HepG2 (cell line): ENCODE results near the gene MYO1E. TPM values are rescaled to one million over a fixed set of nuclear protein-coding genes. Genes with fewer than 3 reads are reported as not detected.

Experiments
- ATAC-seq: fragments of 200-7000 bp; cut with Tn5 transposase; 3 replicates; pipeline ENCODE4 v1.9.1; 2020; ENCODE audit warnings: mild to moderate bottlenecking, moderate library complexity
- BruUV-seq: library from RNA; stranded (reverse); fragments of 400-500 nt; replicated peaks from 2 replicates; lab custom pipeline; 2021; lab: Mats Ljungman, UMichigan
- CTCF ChIA-PET: fragments of 300-600 bp; formaldehyde crosslinking; extraction: SDS; loops from one replicate; lab custom pipeline; 2021; ENCODE audit warnings: low total read pairs, inconsistent platforms, low intra/inter-chr PET ratio; lab: Yijun Ruan, JAX
- POLR2A ChIA-PET: fragments of 350-600 bp; sonication (Branson Sonifier 250); formaldehyde crosslinking; loops from one replicate; lab custom pipeline; 2020; ENCODE audit warnings: antibody characterized with exemption, inconsistent platforms; lab: Yijun Ruan, JAX
- DNase-seq: peaks from one replicate; pipeline ENCODE4 v3.0.0-alpha.2; 2015; ENCODE audit warnings: low spot score
- FAIRE-seq: peaks from 3 replicates; lab custom pipeline; 2011; peaks lifted over from hg19 to GRCh38; lab: Jason Lieb, UNC
- H2AFZ ChIP-seq: one replicate; pipeline ENCODE4 v1.6.1; 2011; ENCODE audit warnings: low read length, inconsistent platforms
- H3K27ac ChIP-seq: fragments of 300-600 bp; 3 replicates; pipeline ENCODE4 v1.8.0; 2011; ENCODE audit warnings: mixed run types, mild to moderate bottlenecking, mixed read lengths, low read length, inconsistent platforms; ENCODE audit not compliant: insufficient read depth; ENCODE audit errors: extremely low read length
- H3K27me3 ChIP-seq, 2 experiments: fragments of 200-600 bp in 1 of 2; 2 replicates in 1 of 2; 3 replicates in 1 of 2; pipeline versions ENCODE4 v1.6.0 to v1.8.0; 2011; ENCODE audit warnings: low read length in 2 of 2, mild to moderate bottlenecking in 2 of 2, moderate library complexity in 2 of 2, inconsistent platforms in 1 of 2; ENCODE audit not compliant: insufficient read depth in 2 of 2, control insufficient read depth in 1 of 2
- H3K36me3 ChIP-seq, 2 experiments: fragments of 200-600 bp in 1 of 2; replicated peaks in 1 of 2; 2 replicates in 1 of 2; 3 replicates in 1 of 2; pipeline versions ENCODE4 v1.5.1 to v1.8.0; 2011; ENCODE audit warnings: low read length in 2 of 2, inconsistent platforms in 1 of 2; ENCODE audit not compliant: insufficient read depth in 2 of 2, control insufficient read depth in 1 of 2
- H3K4me1 ChIP-seq: 2 replicates; pipeline ENCODE4 v1.5.1; 2012; ENCODE audit warnings: low read length, inconsistent platforms; ENCODE audit not compliant: insufficient read depth
- H3K4me2 ChIP-seq: 2 replicates; pipeline ENCODE4 v1.6.0; 2011; ENCODE audit warnings: low read depth, low read length, inconsistent platforms
- H3K4me3 ChIP-seq, 3 experiments: fragments of 200-600 bp in 1 of 3; sonication (generic), shearing (Covaris generic) in 1 of 3; replicated peaks in 1 of 3; 2 replicates each; pipeline ENCODE4 v1.5.1; 2011 to 2016; ENCODE audit warnings: low read length in 3 of 3, inconsistent platforms in 2 of 3, low read depth in 2 of 3, mild to moderate bottlenecking in 2 of 3, control low read depth in 1 of 3, mixed read lengths in 1 of 3; ENCODE audit not compliant: insufficient read depth in 1 of 3
- H3K79me2 ChIP-seq: one replicate; pipeline ENCODE4 v1.6.1; 2011; ENCODE audit warnings: low read length, inconsistent platforms; ENCODE audit not compliant: insufficient read depth
- H3K9ac ChIP-seq: 2 replicates; pipeline ENCODE4 v1.6.0; 2011; ENCODE audit warnings: mild to moderate bottlenecking, low read depth, low read length, inconsistent platforms; ENCODE audit not compliant: insufficient read depth
- H3K9me3 ChIP-seq: 2 replicates; pipeline ENCODE4 v1.5.1; 2012; ENCODE audit warnings: mild to moderate bottlenecking, low read length
- H4K20me1 ChIP-seq: 2 replicates; pipeline ENCODE4 v1.6.0; 2011; ENCODE audit warnings: inconsistent platforms, mild to moderate bottlenecking, low read length, moderate library complexity; ENCODE audit not compliant: insufficient read depth
- ARNTL ChIP-seq: sonication (generic); formaldehyde crosslinking; IDR thresholded peaks from 2 replicates; pipeline ENCODE4 v1.4.0; 2020; ENCODE audit warnings: mild to moderate bottlenecking, missing genetic modification reagents
- ELF1 ChIP-seq: sonication (generic); formaldehyde crosslinking; IDR thresholded peaks from 2 replicates; pipeline ENCODE4 v1.4.0; 2020; ENCODE audit warnings: missing genetic modification reagents
- NR2F1 ChIP-seq, 2 experiments: fragments of 450-650 bp in 1 of 2; formaldehyde crosslinking in 1 of 2; IDR thresholded peaks; 2 replicates each; pipeline versions ENCODE4 v1.5.0 to v1.6.1; 2016 to 2020; ENCODE audit warnings: mild to moderate bottlenecking in 1 of 2, missing compliant biosample characterization in 1 of 2, missing genetic modification reagents in 1 of 2, moderate library complexity in 1 of 2
- RBFOX2 ChIP-seq: fragments of 200-400 bp; formaldehyde crosslinking; IDR thresholded peaks from 2 replicates; pipeline ENCODE4 v1.6.1; 2017; ENCODE audit warnings: low read depth, mild to moderate bottlenecking, low read length
- SMAD1 ChIP-seq: sonication (generic); formaldehyde crosslinking; IDR thresholded peaks from 2 replicates; pipeline ENCODE4 v1.4.0; 2020; ENCODE audit warnings: missing genetic modification reagents, low read depth, mild to moderate bottlenecking, borderline replicate concordance
- SYNCRIP ChIP-seq: fragments of 200-400 bp; formaldehyde crosslinking; IDR thresholded peaks from 2 replicates; pipeline ENCODE4 v1.6.1; 2018; ENCODE audit warnings: mild to moderate bottlenecking, low read depth, low read length; ENCODE audit not compliant: insufficient read depth
- TCF7 ChIP-seq: sonication (generic); IDR thresholded peaks from 2 replicates; pipeline ENCODE4 v1.6.1; 2016; ENCODE audit warnings: antibody characterized with exemption, low read depth
- TGIF2 ChIP-seq: IDR thresholded peaks from 2 replicates; pipeline ENCODE4 v1.6.1; 2016; ENCODE audit warnings: control low read depth, missing compliant biosample characterization
- ZKSCAN5 ChIP-seq: sonication (generic); formaldehyde crosslinking; IDR thresholded peaks from 2 replicates; pipeline ENCODE4 v1.5.1; 2020; ENCODE audit warnings: mild to moderate bottlenecking, missing genetic modification reagents
- ZNF17 ChIP-seq: sonication (generic); formaldehyde crosslinking; IDR thresholded peaks from 2 replicates; pipeline ENCODE4 v1.5.0; 2020; ENCODE audit warnings: mild to moderate bottlenecking, missing genetic modification reagents
- ZNF33B ChIP-seq: sonication (generic); formaldehyde crosslinking; IDR thresholded peaks from 2 replicates; pipeline ENCODE4 v1.5.1; 2020; ENCODE audit warnings: mild to moderate bottlenecking, missing genetic modification reagents
- ZNF552 ChIP-seq: sonication (generic); formaldehyde crosslinking; IDR thresholded peaks from 2 replicates; pipeline ENCODE4 v1.9.0; 2022; ENCODE audit warnings: missing genetic modification reagents, mild to moderate bottlenecking, borderline replicate concordance
- ZNF709 ChIP-seq: sonication (generic); formaldehyde crosslinking; IDR thresholded peaks from 2 replicates; pipeline ENCODE4 v1.5.0; 2020; ENCODE audit warnings: mild to moderate bottlenecking, missing genetic modification reagents
- WGBS: methylation state at CpG from one replicate; pipeline ENCODE4 v1.1.6; 2017; ENCODE audit warnings: low lambda C conversion rate; 5-methylcytosine and 5-hydroxymethylcytosine counted together
- in situ Hi-C: cut with HindIII; loops from 2 replicates; pipeline ENCODE4 v1.10.0; 2017; ENCODE audit warnings: low pct_unique_long_range_greater_than_20kb; ENCODE audit not compliant: extremely low pct_ligation_motif_present
- intact Hi-C: fragments of 100-400 bp; cut with micrococcal nuclease; formaldehyde crosslinking; loops from one replicate; pipeline ENCODE4 v1.10.0; 2022; ENCODE audit not compliant: unreplicated experiment
- polyA plus RNA-seq, 8 experiments: library from polyadenylated mRNA; depleted of rRNA in 3 of 8; stranded (reverse) in 7 of 8; unstranded in 1 of 8; fragments of >200 nt; fragmentation: Illumina TruSeq in 4 of 8; extraction: Trizol in 4 of 8; gene quantifications; 2 replicates each; pipeline versions ENCODE4 v1.2.1 to v1.2.3, GENCODE V29; 2011 to 2016; ENCODE audit warnings: low read depth in 4 of 8, missing spikeins in 1 of 8, mixed read lengths in 1 of 8; ENCODE audit not compliant: insufficient read depth in 1 of 8
- total RNA-seq, 5 experiments: library from RNA; depleted of rRNA; stranded (reverse); fragments of >200 nt; fragmentation: Illumina TruSeq; extraction: Trizol; gene quantifications; 2 replicates each; pipeline ENCODE4 v1.2.3, GENCODE V29; 2016; ENCODE audit warnings: low read depth in 1 of 5
- TF ChIP-seq, protein P1 (sequence below): sonication (generic); formaldehyde crosslinking; IDR thresholded peaks from 2 replicates; pipeline ENCODE4 v1.5.0; 2020; ENCODE audit warnings: missing genetic modification reagents
- TF ChIP-seq, protein P2 (sequence below): sonication (generic); formaldehyde crosslinking; IDR thresholded peaks from 2 replicates; pipeline ENCODE4 v1.5.0; 2020; ENCODE audit warnings: missing genetic modification reagents
- TF ChIP-seq, protein P3 (sequence below): sonication (generic); formaldehyde crosslinking; IDR thresholded peaks from 2 replicates; pipeline ENCODE4 v1.9.0; 2022; ENCODE audit warnings: missing genetic modification reagents, mild to moderate bottlenecking, borderline replicate concordance
- TF ChIP-seq, protein P4 (sequence below): IDR thresholded peaks from 2 replicates; pipeline ENCODE4 v1.6.1; 2016
- TF ChIP-seq, protein P5 (sequence below): IDR thresholded peaks from 2 replicates; pipeline ENCODE4 v1.6.1; 2016; ENCODE audit warnings: low read depth

The MYO1E gene
- total and polyA plus RNA-seq, 2 of the 13 experiments (the other 11 are each of a cell fraction or from before 2014, with no cell fraction given) = 15.7 to 25.1 TPM

DNA sequence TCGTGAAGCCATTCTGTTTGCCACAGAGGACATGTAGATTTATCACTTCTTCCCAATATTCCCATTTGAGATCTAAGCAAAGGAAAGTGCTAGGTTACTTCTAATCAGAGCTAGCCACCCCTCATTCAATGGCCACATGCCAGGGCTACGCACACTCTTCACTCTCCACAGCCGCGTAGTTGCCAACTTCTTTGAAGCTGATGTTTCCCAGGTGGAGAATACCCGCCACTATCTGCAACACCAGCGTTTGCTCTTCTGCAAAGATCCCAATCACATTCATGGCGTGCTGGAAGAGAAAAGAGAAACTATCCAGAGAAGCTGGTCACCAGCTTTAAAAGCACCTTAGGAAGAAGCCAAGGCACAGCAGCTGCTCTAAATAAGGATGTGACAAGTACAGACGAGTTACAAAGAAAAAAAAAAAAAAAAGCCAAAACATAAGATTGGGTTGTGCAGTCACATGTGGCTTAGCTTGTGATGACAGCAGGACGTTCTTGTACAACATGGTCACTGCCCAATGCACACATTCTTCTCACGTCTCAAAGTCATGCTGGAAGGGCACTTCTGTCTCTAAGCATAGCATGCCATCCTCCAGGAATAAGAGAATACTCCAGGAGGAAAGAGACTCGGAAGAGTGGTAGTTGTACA is 149.6 kb downstream of the MYO1E start:
- no peak overlapping the region for H3K4me2 ChIP-seq
- in situ Hi-C loops (no loop called here), intact Hi-C loops (no loop called here)
- no peak for DNase-seq
- CTCF ChIA-PET = no interaction called here
- H3K27me3 ChIP-seq = no peaks in the 10 kb centered on the region
- no peaks in the 10 kb centered on the region for H3K79me2 ChIP-seq
- H3K36me3 ChIP-seq = peaks cover 8 to 38% of the 10 kb centered on the region in 2 experiments; a peak in 4 of 5 replicates
- H3K27ac ChIP-seq = no peak overlapping the region
- H3K4me3 ChIP-seq = no peak overlapping the region
- 95% methylated on average over 11 of the region's 11 CpGs for WGBS
- H2AFZ ChIP-seq = no peak overlapping the region
- no TSS peak for BruUV-seq
- H3K9ac ChIP-seq = no peak overlapping the region
- FAIRE-seq = no peak
- no peaks in the 10 kb centered on the region for H3K4me1 ChIP-seq
- H3K9me3 ChIP-seq = no peaks in the 10 kb centered on the region
- POLR2A ChIA-PET = no interaction called here
- TF ChIP-seq NR2F1 (CRISPR knock-in tag; IDR thresholded peaks at IDR 0.05) (no peak), SMAD1 (CRISPR knock-in tag) (no peak), ARNTL (CRISPR knock-in tag) (no peak), ZNF17 (CRISPR knock-in tag) (no peak), TCF7 (no peak), ZNF552 (CRISPR knock-in tag) (no peak), ZNF33B (no peak), ELF1 (no peak), TGIF2 (no peak), ZKSCAN5 (CRISPR knock-in tag) (no peak), SYNCRIP (no peak), RBFOX2 (no peak), ZNF709 (CRISPR knock-in tag) (no peak)
- TF ChIP-seq, protein P1, sequence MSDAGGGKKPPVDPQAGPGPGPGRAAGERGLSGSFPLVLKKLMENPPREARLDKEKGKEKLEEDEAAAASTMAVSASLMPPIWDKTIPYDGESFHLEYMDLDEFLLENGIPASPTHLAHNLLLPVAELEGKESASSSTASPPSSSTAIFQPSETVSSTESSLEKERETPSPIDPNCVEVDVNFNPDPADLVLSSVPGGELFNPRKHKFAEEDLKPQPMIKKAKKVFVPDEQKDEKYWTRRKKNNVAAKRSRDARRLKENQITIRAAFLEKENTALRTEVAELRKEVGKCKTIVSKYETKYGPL (CRISPR knock-in tag) = no peak
- TF ChIP-seq, protein P2, sequence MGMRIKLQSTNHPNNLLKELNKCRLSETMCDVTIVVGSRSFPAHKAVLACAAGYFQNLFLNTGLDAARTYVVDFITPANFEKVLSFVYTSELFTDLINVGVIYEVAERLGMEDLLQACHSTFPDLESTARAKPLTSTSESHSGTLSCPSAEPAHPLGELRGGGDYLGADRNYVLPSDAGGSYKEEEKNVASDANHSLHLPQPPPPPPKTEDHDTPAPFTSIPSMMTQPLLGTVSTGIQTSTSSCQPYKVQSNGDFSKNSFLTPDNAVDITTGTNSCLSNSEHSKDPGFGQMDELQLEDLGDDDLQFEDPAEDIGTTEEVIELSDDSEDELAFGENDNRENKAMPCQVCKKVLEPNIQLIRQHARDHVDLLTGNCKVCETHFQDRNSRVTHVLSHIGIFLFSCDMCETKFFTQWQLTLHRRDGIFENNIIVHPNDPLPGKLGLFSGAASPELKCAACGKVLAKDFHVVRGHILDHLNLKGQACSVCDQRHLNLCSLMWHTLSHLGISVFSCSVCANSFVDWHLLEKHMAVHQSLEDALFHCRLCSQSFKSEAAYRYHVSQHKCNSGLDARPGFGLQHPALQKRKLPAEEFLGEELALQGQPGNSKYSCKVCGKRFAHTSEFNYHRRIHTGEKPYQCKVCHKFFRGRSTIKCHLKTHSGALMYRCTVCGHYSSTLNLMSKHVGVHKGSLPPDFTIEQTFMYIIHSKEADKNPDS (CRISPR knock-in tag) = no peak
- TF ChIP-seq, protein P3, sequence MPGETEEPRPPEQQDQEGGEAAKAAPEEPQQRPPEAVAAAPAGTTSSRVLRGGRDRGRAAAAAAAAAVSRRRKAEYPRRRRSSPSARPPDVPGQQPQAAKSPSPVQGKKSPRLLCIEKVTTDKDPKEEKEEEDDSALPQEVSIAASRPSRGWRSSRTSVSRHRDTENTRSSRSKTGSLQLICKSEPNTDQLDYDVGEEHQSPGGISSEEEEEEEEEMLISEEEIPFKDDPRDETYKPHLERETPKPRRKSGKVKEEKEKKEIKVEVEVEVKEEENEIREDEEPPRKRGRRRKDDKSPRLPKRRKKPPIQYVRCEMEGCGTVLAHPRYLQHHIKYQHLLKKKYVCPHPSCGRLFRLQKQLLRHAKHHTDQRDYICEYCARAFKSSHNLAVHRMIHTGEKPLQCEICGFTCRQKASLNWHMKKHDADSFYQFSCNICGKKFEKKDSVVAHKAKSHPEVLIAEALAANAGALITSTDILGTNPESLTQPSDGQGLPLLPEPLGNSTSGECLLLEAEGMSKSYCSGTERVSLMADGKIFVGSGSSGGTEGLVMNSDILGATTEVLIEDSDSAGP (CRISPR knock-in tag) = no peak
- TF ChIP-seq, protein P4, sequence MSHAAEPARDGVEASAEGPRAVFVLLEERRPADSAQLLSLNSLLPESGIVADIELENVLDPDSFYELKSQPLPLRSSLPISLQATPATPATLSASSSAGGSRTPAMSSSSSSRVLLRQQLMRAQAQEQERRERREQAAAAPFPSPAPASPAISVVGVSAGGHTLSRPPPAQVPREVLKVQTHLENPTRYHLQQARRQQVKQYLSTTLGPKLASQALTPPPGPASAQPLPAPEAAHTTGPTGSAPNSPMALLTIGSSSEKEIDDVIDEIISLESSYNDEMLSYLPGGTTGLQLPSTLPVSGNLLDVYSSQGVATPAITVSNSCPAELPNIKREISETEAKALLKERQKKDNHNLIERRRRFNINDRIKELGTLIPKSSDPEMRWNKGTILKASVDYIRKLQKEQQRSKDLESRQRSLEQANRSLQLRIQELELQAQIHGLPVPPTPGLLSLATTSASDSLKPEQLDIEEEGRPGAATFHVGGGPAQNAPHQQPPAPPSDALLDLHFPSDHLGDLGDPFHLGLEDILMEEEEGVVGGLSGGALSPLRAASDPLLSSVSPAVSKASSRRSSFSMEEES (CRISPR knock-in tag) = no peak
- TF ChIP-seq, protein P5, sequence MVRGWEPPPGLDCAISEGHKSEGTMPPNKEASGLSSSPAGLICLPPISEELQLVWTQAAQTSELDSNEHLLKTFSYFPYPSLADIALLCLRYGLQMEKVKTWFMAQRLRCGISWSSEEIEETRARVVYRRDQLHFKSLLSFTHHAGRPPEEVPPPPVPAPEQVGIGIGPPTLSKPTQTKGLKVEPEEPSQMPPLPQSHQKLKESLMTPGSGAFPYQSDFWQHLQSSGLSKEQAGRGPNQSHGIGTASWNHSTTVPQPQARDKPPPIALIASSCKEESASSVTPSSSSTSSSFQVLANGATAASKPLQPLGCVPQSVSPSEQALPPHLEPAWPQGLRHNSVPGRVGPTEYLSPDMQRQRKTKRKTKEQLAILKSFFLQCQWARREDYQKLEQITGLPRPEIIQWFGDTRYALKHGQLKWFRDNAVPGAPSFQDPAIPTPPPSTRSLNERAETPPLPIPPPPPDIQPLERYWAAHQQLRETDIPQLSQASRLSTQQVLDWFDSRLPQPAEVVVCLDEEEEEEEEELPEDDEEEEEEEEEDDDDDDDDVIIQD (CRISPR knock-in tag) = no peak
- no peak for ATAC-seq
- no peaks in the 10 kb centered on the region for H4K20me1 ChIP-seq
